COLO668 (cell line): Measurements from ENCODE around the gene NCOR2.
A peak's percentile ranks its signal among the peaks of the same experiment; 100 is the strongest.

ENCODE experiments used
- DNase-seq: peaks from one replicate; lab custom pipeline; 2025; ENCODE audit not compliant: unreplicated experiment; lab: John Stamatoyannopoulos, UW

The NCOR2 gene

DNA sequence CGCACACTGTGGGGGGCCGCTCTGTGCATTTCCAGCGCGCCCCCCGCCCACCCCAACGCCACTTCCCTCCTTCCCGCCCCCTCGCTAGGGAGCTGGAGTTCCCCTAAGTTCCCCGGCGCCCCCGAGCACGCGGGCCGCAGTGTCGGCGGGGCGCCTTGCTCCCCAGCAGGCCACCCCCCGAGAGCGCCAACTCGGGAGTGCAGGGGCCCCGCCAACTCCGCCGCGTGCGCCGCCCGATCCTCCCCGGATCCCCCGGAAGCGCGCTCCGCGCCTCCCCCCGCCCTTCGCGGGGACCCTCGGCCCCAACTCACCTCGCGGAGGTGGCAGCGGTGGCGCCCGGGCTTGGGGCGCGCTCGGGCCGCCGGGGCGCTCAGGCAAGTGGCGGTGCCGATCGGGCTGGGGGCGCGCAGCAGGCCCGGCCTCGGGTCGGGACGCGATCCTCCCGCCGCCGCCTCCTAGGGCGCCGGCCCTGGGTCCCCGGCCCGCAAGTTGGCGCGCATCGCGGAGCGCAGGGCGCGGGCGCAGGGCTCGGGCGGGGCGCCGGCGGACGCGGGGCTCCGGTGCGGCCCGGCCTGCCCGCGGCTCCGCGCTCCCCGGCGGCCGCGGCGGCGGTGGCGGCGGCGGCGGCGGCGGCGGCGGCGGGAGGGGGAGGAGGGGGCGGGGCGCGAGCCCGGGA is at the start of gene NCOR2:
Gene NCOR2, minus strand, starts transcription at position 616 of the 676 bp plus-strand sequence. CDS start 72,361 bp downstream, outside the sequence.
- peak; percentile 78 for DNase-seq

DNA sequence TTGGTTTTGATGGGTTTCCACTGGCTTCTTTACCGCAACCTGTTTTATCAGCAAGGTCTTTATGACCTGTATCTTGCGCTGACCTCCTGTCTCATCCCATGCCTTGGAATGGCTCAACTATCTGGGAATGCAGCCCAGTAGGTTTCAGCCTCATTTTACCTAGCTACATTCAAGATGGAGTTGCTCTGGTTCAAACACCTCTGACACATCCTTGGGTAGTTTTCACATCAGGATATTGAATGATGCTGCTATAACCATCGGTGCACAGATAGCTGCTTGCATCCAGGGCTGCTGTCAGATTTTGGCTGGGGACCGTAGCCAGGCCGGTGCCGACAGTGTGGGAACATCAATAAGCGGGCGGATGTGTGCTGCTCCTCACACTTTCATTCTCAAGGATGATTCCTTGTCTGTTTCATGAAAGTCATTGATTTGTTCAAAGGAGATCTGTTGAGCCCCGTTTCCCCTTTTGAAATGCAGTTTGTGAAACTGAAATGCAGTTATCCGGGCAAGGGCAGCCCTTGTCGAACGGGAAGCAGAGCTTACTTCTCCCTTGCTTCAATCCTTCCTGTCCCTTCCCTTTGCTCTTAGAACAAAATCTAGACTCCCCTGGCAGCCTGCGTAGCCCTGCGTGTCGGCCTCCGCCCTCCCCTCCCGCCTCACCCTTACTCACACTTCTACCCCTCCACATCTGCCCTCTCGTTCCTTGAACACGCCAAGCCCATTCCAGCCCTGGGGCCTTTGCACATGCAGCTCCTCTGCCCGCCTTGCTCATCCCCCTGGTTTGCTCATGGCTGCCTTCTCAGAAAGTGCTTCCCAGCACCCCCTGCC is 49.2 kb upstream of the NCOR2 start:
- no peak for DNase-seq

DNA sequence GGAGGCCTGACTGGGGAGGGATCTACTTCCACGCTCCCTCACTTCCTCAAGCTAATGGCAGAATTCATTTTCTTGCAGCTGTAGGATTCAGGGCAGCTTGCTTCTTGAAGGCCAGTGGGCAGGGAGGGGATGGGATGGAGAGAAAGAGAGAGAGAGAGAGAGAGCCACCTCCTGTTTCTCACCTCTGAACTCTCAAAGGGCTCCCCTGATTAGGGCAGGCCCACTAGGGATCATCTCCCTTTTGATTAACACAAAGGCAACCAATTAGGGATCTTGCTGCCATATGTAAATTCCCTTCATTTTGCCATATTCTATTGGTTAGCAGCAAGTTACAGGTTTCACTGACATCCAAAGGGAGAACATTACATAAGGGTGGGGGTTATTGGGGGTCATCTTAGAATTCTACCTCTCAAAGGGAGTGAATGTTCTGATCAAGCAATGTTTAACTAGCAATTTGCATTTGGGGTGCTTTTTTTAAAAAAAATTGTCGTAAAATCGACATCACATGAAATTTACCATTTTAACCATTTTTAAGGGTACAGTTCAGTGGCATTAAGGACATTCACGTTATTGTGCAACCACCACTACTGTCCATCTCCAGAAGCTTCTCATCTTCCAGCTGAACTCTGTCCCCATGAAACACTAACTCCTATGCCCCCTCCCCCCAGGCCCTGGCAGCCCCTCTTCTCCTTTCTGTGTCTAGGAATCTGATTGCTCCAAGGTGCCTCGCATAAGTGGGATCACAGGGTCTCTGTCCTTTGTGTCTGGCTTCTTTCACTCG is 47.3 kb upstream of the NCOR2 start:
- DNase-seq, result no peak

GRCh38 chr12:124613151-124613585 is 45.8 kb upstream of the NCOR2 start:
- DNase-seq, result no peak

- no peak for DNase-seq
Measured at GRCh38 chr12:124612410-124612680, 44.9 kb upstream of the NCOR2 start.

GRCh38 chr12:124611559-124612409 is 44.4 kb upstream of the NCOR2 start:
- DNase-seq, result no peak

DNA sequence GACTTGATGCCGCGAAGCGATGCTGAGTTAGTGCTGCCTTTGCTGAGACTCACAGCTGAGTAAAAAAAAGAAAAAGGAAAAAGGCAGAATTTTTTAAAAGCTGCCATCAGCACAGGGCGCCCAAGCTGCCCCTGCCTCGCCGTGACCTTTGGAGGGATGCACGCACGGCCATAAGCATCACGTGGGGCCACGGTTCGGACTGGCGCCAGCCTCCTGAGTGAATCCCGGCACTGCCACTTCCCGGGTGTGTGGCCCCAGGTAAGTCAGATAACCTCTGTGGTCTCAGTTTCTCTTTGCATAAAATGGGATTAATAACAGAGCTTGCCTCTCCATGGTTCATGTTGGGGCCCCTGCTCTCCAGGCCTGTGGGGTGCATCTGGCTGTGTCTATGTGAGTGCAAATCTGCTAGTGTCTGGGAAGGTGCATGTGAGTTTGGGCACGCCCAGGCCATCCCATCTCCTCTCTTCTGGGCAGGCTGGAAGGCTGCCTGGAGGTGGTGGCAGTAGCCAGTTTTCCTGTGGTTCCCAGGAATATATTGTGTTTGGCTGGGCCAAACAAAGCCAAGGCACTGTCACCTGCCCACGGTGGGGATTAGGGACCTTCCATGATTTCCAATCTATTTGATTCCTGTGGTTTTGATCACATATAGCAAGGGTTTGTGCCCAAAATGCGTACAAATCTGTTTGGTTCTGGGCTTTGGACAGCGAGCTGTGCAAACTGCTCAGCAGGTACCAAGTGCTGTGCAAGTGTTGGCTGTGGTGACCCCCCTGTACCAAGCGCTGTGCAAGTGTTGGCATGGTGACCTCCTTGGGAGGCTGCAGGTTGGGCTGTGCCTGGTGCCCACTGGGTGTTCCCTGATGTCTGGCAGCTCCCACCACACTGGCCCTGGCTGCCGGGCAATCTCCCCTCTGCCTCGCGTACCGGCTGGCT is 43.5 kb upstream of the NCOR2 start:
- DNase-seq, result no peak

GRCh38 chr12:124610021-124610612 is 42.7 kb upstream of the NCOR2 start:
- no peak for DNase-seq

- DNase-seq, result peak; percentile 99
Measured at GRCh38 chr12:124609041-124609989, 41.9 kb upstream of the NCOR2 start.

DNA sequence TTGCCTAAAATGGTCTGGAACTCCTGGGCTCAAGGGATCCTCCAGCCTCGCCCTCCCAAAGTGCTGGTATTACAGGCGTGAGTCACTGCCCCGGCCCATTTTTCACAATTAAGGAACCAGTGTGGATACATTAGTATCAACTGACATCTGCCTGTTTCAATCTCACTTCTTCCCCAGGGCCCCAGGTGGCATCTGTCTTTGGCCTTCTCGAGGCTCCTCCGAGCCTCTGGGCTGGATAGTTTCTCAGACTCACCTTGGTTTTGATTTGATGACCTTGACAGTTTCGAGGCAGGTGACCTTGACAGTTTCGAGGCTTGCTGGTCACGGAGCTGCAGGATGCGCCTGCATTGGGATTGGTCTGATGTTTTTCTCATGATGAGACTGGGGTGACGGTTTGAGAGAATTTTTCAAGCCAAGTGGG is 41.0 kb upstream of the NCOR2 start:
- DNase-seq, result peak; percentile 26

DNA sequence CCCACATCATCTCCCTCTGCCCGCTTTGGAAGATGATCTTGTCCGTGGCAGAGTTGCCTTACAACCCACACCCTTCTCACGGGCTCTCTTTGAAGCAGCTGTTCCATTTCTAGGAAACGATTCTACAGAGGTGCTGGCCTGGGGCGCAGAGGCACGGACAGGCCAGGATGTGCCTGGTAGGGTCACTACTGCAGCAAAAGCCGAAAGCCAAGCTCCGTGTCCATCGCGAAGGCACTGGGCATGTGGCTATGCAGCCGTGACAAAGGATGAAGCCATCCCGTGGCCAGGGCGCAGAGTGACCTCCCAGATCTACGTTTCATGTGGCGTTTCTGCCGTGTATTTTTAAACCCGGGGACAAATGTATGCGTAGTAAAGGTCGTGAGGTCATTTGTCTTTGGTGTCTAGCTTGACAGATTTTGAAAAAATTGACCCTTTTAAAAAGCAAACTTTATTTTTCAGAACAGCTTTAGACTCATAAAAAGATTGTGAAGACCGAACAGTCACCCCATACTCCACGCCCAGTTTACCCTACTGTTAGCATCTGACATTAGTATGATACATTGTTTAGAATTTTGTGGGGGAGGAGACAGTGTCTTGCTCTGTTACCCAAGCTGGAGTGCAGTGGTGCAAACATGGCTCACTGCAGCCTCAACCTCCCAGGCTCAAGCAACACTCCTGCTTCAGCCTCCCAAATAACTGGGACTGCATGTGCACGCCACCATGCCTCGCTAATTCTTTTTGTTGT is 40.4 kb upstream of the NCOR2 start:
- DNase-seq, result no peak

DNA sequence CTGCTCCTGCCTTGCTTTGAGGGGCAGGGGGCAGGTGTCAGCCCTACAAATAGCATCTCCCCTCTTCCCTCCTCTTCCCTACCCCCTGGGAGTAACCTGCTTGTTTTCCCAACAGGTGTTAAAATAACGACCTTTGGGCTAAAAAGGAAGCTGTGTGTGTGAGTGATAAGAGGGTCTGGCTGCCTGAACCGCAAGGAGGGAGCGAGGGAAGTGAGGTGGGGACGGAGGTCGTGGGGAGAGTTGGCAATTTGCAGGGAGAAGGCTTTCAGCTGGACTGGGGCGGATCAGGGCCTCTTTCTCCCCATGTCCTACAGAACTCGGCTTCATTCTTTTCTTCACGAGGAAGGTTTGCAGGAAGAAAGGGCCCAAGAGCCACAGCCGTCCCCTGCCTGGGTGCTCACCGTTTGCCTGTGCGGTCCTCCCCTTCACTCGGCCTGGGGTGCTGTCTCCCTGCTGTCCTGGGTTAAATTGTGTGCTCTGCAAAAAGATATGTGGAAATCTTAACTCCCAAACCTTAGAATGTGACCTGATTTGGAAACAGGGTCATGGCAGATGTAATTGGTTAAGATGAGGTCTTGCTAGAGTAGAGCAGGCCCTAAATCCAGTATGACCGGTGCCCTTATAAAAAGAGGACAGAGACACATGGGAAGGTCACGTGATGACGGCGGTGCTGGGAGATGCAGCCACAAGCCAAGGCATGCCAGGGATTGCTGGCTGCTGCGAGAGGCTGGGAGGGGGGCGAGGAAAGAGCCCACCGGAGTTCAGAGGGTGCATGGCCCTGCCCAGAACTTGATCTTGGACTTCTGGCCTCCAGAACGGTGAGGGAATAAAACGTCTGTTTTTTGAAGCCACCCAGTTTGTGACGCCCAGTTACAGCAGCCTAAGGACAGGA is 38.7 kb upstream of the NCOR2 start:
- DNase-seq, result no peak

DNA sequence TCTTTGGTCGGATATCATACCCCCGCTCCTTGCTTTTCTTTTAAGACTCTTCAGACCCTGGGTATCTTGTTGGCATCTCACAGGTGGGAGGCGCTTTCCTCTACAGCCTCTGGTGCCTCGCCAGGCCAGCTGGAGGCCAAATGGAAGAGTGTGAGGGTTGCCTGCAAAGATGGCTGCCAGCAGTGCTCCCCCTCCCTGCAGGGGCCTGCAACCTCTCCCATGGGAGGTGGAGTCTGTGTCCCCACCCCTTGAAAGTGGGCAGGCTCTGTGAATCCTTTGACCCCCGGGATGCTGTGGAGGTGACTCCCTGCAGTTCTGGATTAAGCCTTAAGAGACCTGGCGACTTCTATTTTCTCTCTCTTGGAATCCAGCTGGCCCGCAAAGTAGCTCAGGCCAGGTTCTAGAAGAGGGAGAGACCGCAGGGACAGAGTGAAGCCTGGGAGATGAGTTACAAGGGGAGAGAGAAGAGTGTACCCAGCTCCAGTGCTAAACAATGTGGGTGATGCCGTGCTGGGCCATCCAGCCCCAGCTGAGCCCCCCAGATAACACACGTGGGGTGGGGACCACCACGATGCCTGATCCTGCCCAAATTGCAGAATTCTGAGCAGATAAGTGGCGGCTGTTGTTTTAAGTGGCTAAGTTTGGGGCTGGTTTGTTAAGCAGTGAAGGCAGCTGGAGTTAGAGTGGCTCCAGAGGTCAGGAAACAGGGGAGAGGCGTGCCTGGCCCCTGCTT is 37.9 kb upstream of the NCOR2 start:
- DNase-seq, result no peak

DNA sequence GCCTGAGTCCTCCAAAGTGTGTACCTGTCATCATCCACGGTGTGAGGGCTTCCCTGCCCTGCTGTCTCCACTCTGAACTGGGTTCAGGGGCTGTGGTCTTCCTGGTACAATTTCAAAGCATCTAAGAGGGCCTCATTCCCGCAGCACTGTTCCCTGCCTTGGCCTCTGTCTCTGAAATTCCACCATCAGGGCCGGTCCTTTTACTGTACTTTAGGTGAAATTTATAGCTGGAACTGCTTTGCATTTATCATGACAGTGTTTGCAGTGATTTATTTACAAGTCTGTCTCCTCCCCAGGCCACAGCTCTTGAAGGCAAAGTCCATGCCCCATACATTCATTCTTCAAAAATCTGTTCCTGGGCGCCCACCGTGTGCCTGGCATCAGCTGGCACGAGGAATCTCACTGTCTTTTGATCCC is 36.9 kb upstream of the NCOR2 start:
- DNase-seq, result no peak

DNA sequence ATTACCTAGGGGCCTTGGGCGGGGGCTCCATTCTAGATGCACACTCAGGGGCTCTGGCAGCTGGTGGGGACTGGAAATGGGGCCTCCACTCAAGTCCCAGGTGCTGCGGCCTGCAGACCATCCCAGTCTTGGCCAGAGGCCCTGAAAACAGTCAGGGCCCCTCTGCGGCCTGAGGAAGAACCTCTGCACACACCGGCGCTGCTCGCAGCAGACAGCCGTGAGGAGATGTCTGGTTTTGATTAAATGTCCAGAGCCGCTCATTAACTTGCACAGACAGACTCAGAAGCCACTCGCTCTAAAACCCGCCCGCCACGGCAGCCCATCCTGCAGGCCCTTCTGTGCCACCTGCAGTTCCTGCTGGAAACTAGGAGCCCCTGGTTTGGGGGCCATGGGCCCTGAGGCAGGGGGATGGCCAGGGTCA is 36.4 kb upstream of the NCOR2 start:
- no peak for DNase-seq

DNA sequence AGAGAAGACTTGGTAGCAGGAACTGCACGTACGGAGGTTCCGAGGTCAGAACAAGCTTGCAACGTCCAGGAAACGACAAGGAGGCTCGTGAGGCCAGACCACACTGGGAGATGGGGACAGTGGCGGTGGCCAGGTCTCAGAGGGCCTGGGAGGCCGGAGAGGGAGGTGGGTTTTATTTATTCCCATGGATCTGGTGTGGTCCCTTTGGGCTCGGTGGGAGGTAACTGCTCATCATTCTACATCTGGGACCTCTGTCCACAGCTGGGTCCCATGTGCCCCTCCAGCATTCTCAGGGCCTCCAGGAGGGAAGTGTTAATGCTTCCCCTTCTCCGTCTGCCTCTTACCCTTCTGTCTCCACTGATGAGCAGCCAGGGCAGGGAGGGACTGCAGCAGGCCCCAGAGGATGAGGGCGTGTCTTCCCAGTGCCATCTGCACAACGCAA is 35.7 kb upstream of the NCOR2 start:
- DNase-seq, result no peak
